Pancreas (tissue), 10 donors: ENCODE measurements around the gene XK. TPM values are rescaled to one million over a fixed set of nuclear protein-coding genes. Genes with fewer than 3 reads are reported as not detected.

Experiments used
- ATAC-seq, 4 donors: fragments of 200-7000 bp; cut with Tn5 transposase; one replicate each; pipeline versions ENCODE4 v1.8.0 to v1.9.1; 2020; ENCODE audit warnings: mild to moderate bottlenecking in 4 of 4, moderate library complexity in 4 of 4
- DNase-seq, 6 donors: peaks; one replicate each; pipeline ENCODE4 v3.0.0-alpha.2; 2020
- FAIRE-seq: peaks from 2 replicates; lab custom pipeline; 2012; peaks lifted over from hg19 to GRCh38; lab: Jason Lieb, UNC
- H3K27ac ChIP-seq, 4 donors: fragments of 200-600 bp; sonication (generic); 1 replicate in 3 of 4; 2 replicates in 1 of 4; pipeline versions ENCODE4 v1.5.0 to v1.8.0; 2020
- H3K27me3 ChIP-seq, 4 donors: fragments of 200-600 bp; one replicate each; pipeline ENCODE4 v1.8.0; 2021
- H3K36me3 ChIP-seq, 3 donors: fragments of 200-600 bp; sonication (generic) in 1 of 3; one replicate each; pipeline versions ENCODE4 v1.5.0 to v1.8.0; 2020 to 2021
- H3K4me1 ChIP-seq, 3 donors: fragments of 200-600 bp; one replicate each; pipeline ENCODE4 v1.8.0; 2021
- H3K4me3 ChIP-seq, 4 donors: fragments of 200-600 bp; sonication (generic) in 2 of 4; one replicate each; pipeline versions ENCODE4 v1.5.0 to v1.8.0; 2020 to 2021
- H3K9me3 ChIP-seq, 4 donors: fragments of 200-600 bp; one replicate each; pipeline ENCODE4 v1.8.0; 2021
- CTCF ChIP-seq, 4 donors: fragments of 200-600 bp; sonication (generic) in 3 of 4; IDR thresholded peaks; one replicate each; pipeline versions ENCODE4 v1.5.0 to v1.8.0; 2021; ENCODE audit warnings: antibody characterized with exemption in 4 of 4
- WGBS, 2 donors: extraction: QIAGEN DNeasy Blood & Tissue Kit; methylation state at CpG; one replicate each; pipeline ENCODE4 v1.1.7; 2013; 5-methylcytosine and 5-hydroxymethylcytosine counted together
- intact Hi-C, 3 donors: fragments of 100-400 bp; cut with DNase I; formaldehyde crosslinking; loops; one replicate each; pipeline versions ENCODE4 v1.11.1 to v1.14.2; 2022
- polyA plus RNA-seq, 2 donors: library from polyadenylated mRNA; stranded (reverse); fragments of 200-250 nt; gene quantifications; one replicate each; pipeline ENCODE4 v1.2.3, GENCODE V29; 2013
- total RNA-seq, 6 donors: library from RNA; stranded (reverse); fragmentation: NEBNext Ultra II Directional in 4 of 6; extraction: Animal tissue kit (Norgen Biotek cat#: 25700) in 4 of 6; gene quantifications; one replicate each; pipeline versions ENCODE4 v1.2.1 to v1.2.4, GENCODE V29; 2021 to 2023
- donor health status: healthy with polysubstance abuse.
- donor health status: DM: no; HTN: no; CAD: no; lungs with moderate emphysema.
- donor health status: DM: no; HTN: no; CAD: no.
- donor health status: control.
- donor health status: control.
- donor health status: Bipolar disorder and iron deficiency.
- donor health status: DM: yes; HTN: yes; CAD: no.
- donor health status: DM: no; HTN: no; CAD: no.
- donor health status: DM: no; HTN: no; CAD: no.
- donor health status: DM: yes; HTN: yes; CAD: no.

Gene XK
- total and polyA plus RNA-seq, 8 donors: 1.2 to 5.4 (median 3.9) TPM

GRCh38 chrX:37717708-37718107 lies 32.1 kb downstream of the XK start:
- intact Hi-C loops: no loop called here
- no peaks in the 10 kb centered on the region for H3K36me3 ChIP-seq
- no peak for DNase-seq
- H3K4me3 ChIP-seq: no peak overlapping the region
- no peak overlapping the region for H3K27ac ChIP-seq
- WGBS, 2 donors: 51 to 68% methylated on average over 1 of the region's 1 CpG
- peaks cover 0 to 10% (median 0%) of the 10 kb centered on the region in 4 donors for H3K27me3 ChIP-seq
- ATAC-seq: no peak
- no peak for TF ChIP-seq CTCF (IDR thresholded peaks at IDR 0.05)
- no peaks in the 10 kb centered on the region for H3K9me3 ChIP-seq
- peak; percentile 77 for FAIRE-seq
- no peaks in the 10 kb centered on the region for H3K4me1 ChIP-seq

- H3K27me3 ChIP-seq: peaks cover 0 to 17% (median 0%) of the 10 kb centered on the region in 4 donors
- no peaks in the 10 kb centered on the region for H3K9me3 ChIP-seq
- FAIRE-seq (no peak), DNase-seq (no peak), ATAC-seq (no peak)
- no peaks in the 10 kb centered on the region for H3K4me1 ChIP-seq
- no peak overlapping the region for H3K27ac ChIP-seq
- H3K4me3 ChIP-seq: no peak overlapping the region
- intact Hi-C loops: no loop called here
- WGBS, 2 donors: 56 to 92% methylated on average over 1 of the region's 1 CpG
- TF ChIP-seq CTCF (IDR thresholded peaks at IDR 0.05): no peak
- no peaks in the 10 kb centered on the region for H3K36me3 ChIP-seq
These were observed 37.0 kb downstream of the XK start for GRCh38 chrX:37722595-37722994.

- 72 to 78% methylated on average over 3 of the region's 3 CpGs for WGBS, 2 donors
- Histone ChIP-seq H3K27ac (no peak overlapping the region), H3K4me1 (no peaks in the 10 kb centered on the region), H3K27me3 (peaks cover 0 to 6% (median 0%) of the 10 kb centered on the region in 4 donors), H3K9me3 (no peaks in the 10 kb centered on the region), H3K36me3 (no peaks in the 10 kb centered on the region), H3K4me3 (no peak overlapping the region)
- no peak for ATAC-seq
- no peak for FAIRE-seq
- no peak for DNase-seq
- intact Hi-C loops: no loop called here
- TF ChIP-seq CTCF (IDR thresholded peaks at IDR 0.05): no peak
These were observed 40.8 kb downstream of the XK start for GRCh38 chrX:37726346-37726745.

GRCh38 chrX:37745354-37745753 lies 59.8 kb downstream of the XK start:
- Histone ChIP-seq H3K4me3 (no peak overlapping the region), H3K9me3 (no peaks in the 10 kb centered on the region), H3K27me3 (no peaks in the 10 kb centered on the region), H3K27ac (no peak overlapping the region), H3K4me1 (no peaks in the 10 kb centered on the region), H3K36me3 (no peaks in the 10 kb centered on the region)
- intact Hi-C loops: loop anchor here in 1 of 3 donors (10.0 kb wide), 2 partner anchors 79 to 429 kb away; no protein-coding TSS in a partner anchor
- FAIRE-seq (peak; percentile 98), DNase-seq (peak; percentile 30 to 86 (median 69)), ATAC-seq (peak; percentile 86 to 98 (median 95))
- WGBS, 2 donors: 8 to 21% methylated on average over 3 of the region's 3 CpGs
- TF ChIP-seq CTCF (IDR thresholded peaks at IDR 0.05): peak; percentile 57 to 87 (median 85)

GRCh38 chrX:37745835-37746217 lies 60.2 kb downstream of the XK start:
- ATAC-seq (peak in 2 of 4 donors; percentile 35 to 45), DNase-seq (no peak), FAIRE-seq (no peak)
- TF ChIP-seq CTCF (IDR thresholded peaks at IDR 0.05): no peak
- 73 to 86% methylated on average over 1 of the region's 1 CpG for WGBS, 2 donors
- H3K4me1 ChIP-seq: no peaks in the 10 kb centered on the region
- no peaks in the 10 kb centered on the region for H3K9me3 ChIP-seq
- no peak overlapping the region for H3K4me3 ChIP-seq
- H3K36me3 ChIP-seq: no peaks in the 10 kb centered on the region
- H3K27ac ChIP-seq: no peak overlapping the region
- intact Hi-C loops: loop anchor here in 1 of 3 donors (10.0 kb wide), 2 partner anchors 79 to 429 kb away; no protein-coding TSS in a partner anchor
- H3K27me3 ChIP-seq: no peaks in the 10 kb centered on the region
